ENCODE measurements around the gene TMEM255A. TPM values are rescaled to one million over a fixed set of nuclear protein-coding genes. Genes with fewer than 3 reads are reported as not detected.

Gene TMEM255A
- total and polyA plus RNA-seq, 2 of the 4 experiments (the other 2 are of a cell fraction): 0.03 TPM; not detected in 1

DNA sequence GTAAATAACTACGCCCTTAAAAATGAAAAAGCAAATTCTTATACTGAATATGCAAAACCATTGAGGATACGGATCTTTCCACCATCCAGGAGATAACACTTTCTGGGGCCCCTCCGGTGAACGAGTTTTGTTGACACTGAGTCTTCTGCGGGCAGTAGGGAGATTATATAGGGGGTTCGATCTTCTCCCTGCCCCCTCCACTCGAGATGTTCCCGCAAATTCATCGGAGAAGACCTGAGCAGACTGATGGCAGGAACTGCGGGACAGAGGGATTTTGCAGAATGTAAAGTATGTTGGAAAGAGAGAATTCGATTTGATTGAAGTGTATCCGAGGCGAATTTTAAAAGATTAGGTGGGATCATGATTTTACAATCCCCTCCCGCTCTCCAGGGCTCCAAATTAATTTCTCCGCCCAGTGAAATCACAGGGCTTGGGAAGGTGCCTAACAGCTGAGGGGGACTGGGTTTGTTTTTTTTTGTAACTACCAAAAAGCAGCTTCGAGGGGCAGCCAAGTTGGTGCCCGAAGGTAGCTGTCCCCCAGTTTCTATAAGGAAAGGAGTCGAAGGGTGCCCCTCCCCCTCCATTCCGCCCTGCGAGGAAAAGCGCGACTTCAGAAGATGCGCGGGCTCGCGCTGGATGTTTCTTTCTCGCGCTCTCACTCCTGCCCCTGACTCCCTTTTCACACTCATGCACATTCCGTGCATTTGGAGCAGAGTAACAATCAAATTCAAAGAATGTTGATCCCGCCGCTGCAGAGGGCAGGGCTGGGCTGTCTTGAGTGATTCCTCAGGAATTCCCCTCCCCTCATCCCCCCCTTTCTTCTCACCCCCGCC, 1.2 kb downstream of the TMEM255A start:
- Histone ChIP-seq H4K20me1 (ENCODE audit: insufficient read depth, low read length) (no peaks in the 10 kb centered on the region; the same call in 1 of the 2 replicates), H3K36me3 (ENCODE audit: control insufficient read depth, insufficient read depth, low read length) (no peaks in the 10 kb centered on the region), H2BK5ac (ENCODE audit: low read depth, low read length, poor library complexity, severe bottlenecking) (no peak overlapping the region), H2BK20ac (ENCODE audit: low read depth, low read length) (no peak overlapping the region), H2AK9ac (replicated peaks; ENCODE audit: low read depth, low read length, poor library complexity) (no peak overlapping the region), H2BK120ac (ENCODE audit: low read depth, low read length) (no peak overlapping the region), H3K79me1 (ENCODE audit: low read depth in 1 of 2, low read length in 2 of 2) (no peaks in the 10 kb centered on the region), H3K14ac (replicated peaks; ENCODE audit: low read depth, low read length) (no peak overlapping the region), H3K9me1 (ENCODE audit: insufficient read depth, low read length) (no peaks in the 10 kb centered on the region), H3K4me3 (ENCODE audit: insufficient read depth, low read depth, low read length) (peak overlapping the region; percentile 21; the same call in 1 of the 2 replicates), H2AK5ac (ENCODE audit: low read depth, low read length) (no peak overlapping the region), H3K4me1 (ENCODE audit: control insufficient read depth, insufficient read depth, low read length) (no peaks in the 10 kb centered on the region), H3K4ac (ENCODE audit: low read depth, low read length) (no peak overlapping the region), H3K18ac (ENCODE audit: low read depth, low read length) (no peak overlapping the region), H4K91ac (ENCODE audit: insufficient read depth, low read depth, low read length) (no peak overlapping the region), H4K5ac (ENCODE audit: low read depth, low read length) (no peak overlapping the region), H3K9me3 (ENCODE audit: control insufficient read depth, insufficient read depth, low read length) (peaks cover 2% of the 10 kb centered on the region; the same call in 1 of the 2 replicates), H3K27me3 (ENCODE audit: control insufficient read depth, insufficient read depth, low read length) (peaks cover 34% of the 10 kb centered on the region), H3K9ac (ENCODE audit: low read depth, low read length) (no peak overlapping the region), H3K23ac (ENCODE audit: low read depth, low read length) (no peak overlapping the region), H3K56ac (ENCODE audit: extremely low read depth, insufficient read depth, low read length) (no peak overlapping the region), H3K4me2 (ENCODE audit: low read depth, low read length) (peak overlapping the region; percentile 34), H4K8ac (ENCODE audit: low read depth in 2 of 2, low read length in 2 of 2) (no peak overlapping the region), H2BK15ac (ENCODE audit: low read depth, low read length) (no peak overlapping the region), H3K27ac (ENCODE audit: insufficient read depth, low read length) (no peak overlapping the region), H2AFZ (replicated peaks; ENCODE audit: low read length, poor library complexity) (no peak overlapping the region)
- 55% methylated on average over 12 of the region's 32 CpGs; no CpG with 5 or more reads in 1 of the 2 experiments for WGBS, 2 experiments (ENCODE audit: extremely low coverage in 2 of 2, insufficient read length in 1 of 2)
- ChIA-PET POLR2A (ENCODE audit: unreplicated experiment) (no interaction called here), CTCF (no interaction called here)
- BruUV-seq (replicated peaks): no TSS peak
- ATAC-seq (ENCODE audit: low read depth): peak; percentile 21; the same call in 1 of the 2 replicates
- no peak for DNase-seq
- in situ Hi-C loops (cut with MboI; ENCODE audit: low sequenced_read_pairs): no loop called here
- TF ChIP-seq RAD21 (IDR thresholded peaks at IDR 0.05; ENCODE audit: low read length) (no peak), MAZ (IDR thresholded peaks at IDR 0.05; ENCODE audit: borderline replicate concordance, low read depth, low read length) (no peak), BHLHE40 (IDR thresholded peaks at IDR 0.05; ENCODE audit: low read depth, low read length) (no peak), SMC3 (IDR thresholded peaks at IDR 0.05; ENCODE audit: low read depth, low read length) (no peak), RCOR1 (IDR thresholded peaks at IDR 0.05; ENCODE audit: insufficient replicate concordance, low read length) (no peak)
- TF ChIP-seq, protein P1, sequence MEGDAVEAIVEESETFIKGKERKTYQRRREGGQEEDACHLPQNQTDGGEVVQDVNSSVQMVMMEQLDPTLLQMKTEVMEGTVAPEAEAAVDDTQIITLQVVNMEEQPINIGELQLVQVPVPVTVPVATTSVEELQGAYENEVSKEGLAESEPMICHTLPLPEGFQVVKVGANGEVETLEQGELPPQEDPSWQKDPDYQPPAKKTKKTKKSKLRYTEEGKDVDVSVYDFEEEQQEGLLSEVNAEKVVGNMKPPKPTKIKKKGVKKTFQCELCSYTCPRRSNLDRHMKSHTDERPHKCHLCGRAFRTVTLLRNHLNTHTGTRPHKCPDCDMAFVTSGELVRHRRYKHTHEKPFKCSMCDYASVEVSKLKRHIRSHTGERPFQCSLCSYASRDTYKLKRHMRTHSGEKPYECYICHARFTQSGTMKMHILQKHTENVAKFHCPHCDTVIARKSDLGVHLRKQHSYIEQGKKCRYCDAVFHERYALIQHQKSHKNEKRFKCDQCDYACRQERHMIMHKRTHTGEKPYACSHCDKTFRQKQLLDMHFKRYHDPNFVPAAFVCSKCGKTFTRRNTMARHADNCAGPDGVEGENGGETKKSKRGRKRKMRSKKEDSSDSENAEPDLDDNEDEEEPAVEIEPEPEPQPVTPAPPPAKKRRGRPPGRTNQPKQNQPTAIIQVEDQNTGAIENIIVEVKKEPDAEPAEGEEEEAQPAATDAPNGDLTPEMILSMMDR (conservative IDR thresholded peaks at IDR 0.05; ENCODE audit: low read depth, low read length): no peak
- intact Hi-C loops (cut with micrococcal nuclease): loop anchor here (10.0 kb wide), 1 partner anchor 165 kb away; no protein-coding TSS in a partner anchor
- dilution Hi-C loops (cut with HindIII; ENCODE audit: low sequenced_read_pairs, unreplicated experiment): no loop called here
